Vagina (tissue), 2 donors: Measurements from ENCODE around the gene ZNF582. TPM values are rescaled to one million over a fixed set of nuclear protein-coding genes. Genes with fewer than 3 reads are reported as not detected.

Experiments used
- DNase-seq, 2 donors: peaks; one replicate each; pipeline ENCODE4 v3.0.0-alpha.2; 2017; ENCODE audit errors: extremely low spot score in 2 of 2
- H3K27ac ChIP-seq: fragments of 200-600 bp; sonication (generic); one replicate; pipeline ENCODE4 v1.5.1; 2019
- H3K27me3 ChIP-seq: fragments of 200-600 bp; sonication (generic); one replicate; pipeline ENCODE4 v1.5.1; 2019
- H3K36me3 ChIP-seq, 2 donors: fragments of 200-600 bp; sonication (generic); one replicate each; pipeline ENCODE4 v1.5.1; 2017 to 2019
- H3K4me1 ChIP-seq: fragments of 200-600 bp; sonication (generic); one replicate; pipeline ENCODE4 v1.5.1; 2019
- H3K4me3 ChIP-seq, 2 donors: fragments of 200-600 bp; sonication (generic); 1 replicate in 1 of 2; 2 replicates in 1 of 2; pipeline ENCODE4 v1.5.1; 2016 to 2019
- H3K9me3 ChIP-seq: fragments of 200-600 bp; sonication (generic); one replicate; pipeline ENCODE4 v1.5.1; 2019
- POLR2A ChIP-seq, 2 donors: fragments of 450-650 bp; IDR thresholded peaks; one replicate each; pipeline ENCODE4 v1.6.1; 2017; ENCODE audit warnings: antibody characterized with exemption in 2 of 2, mild to moderate bottlenecking in 2 of 2, moderate library complexity in 2 of 2
- POLR2AphosphoS5 ChIP-seq, 2 donors: sonication (generic); formaldehyde crosslinking; IDR thresholded peaks; one replicate each; pipeline ENCODE4 v1.9.0; 2017; ENCODE audit warnings: antibody characterized with exemption in 2 of 2, mild to moderate bottlenecking in 2 of 2, low read depth in 1 of 2; ENCODE audit not compliant: insufficient read depth in 1 of 2
- intact Hi-C: fragments of 100-400 bp; cut with DNase I; formaldehyde crosslinking; loops from one replicate; pipeline ENCODE4 v1.15.1; 2023
- total RNA-seq: library from RNA; depleted of rRNA; stranded (reverse); fragments of >200 nt; gene quantifications from one replicate; pipeline ENCODE4 v1.2.3, GENCODE V29; 2016
- TF ChIP-seq, protein P1 (sequence below), 3 experiments: fragments of 450-650 bp in 2 of 3; fragments of 200-600 bp in 1 of 3; sonication (generic) in 1 of 3; IDR thresholded peaks; one replicate each; pipeline ENCODE4 v1.5.1; 2017 to 2019; ENCODE audit warnings: antibody characterized with exemption in 3 of 3, mild to moderate bottlenecking in 2 of 3, moderate library complexity in 2 of 3

Gene ZNF582
- total RNA-seq, 1 donor from 2014 or later: 6.9 TPM

DNA sequence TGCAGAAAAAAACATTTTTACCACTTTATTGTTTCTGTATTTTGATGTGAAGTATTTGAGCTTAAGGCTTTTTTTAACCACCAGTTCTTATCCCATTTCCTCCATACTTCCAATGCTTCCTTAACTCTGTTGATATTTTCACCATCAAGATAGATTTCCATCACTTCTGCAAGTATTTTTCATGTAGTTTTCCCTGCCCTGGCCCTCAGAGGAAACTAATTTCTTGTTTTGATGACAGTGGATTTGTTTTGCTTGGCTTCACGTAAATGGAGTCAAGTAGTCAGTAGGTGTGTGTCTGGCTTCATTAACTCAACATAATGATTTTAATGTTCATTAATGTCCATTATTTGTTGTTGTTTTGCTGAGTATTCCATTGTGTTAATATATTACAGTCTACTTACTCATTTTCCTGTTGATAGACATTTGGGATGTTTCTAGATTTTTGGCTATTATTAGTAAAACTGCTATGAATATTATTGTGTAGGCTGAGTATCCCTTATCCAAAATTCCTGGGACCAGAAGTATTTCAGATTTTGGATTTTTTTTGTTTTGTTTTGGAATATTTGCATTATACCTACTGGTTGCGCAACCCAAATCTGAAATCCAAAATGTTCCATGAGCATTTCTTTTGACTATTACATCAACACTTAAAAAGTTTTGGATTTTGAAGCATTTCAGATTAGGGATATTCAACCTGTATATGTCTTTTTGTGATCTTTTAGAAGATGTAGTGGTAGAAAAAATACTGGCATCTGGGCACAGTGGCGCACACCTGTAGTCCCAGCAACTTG lies 23.3 kb downstream of the ZNF582 start:
- no peak overlapping the region for H3K4me3 ChIP-seq
- intact Hi-C loops: no loop called here
- no peak for DNase-seq
- H3K27ac ChIP-seq: no peak overlapping the region
- peaks cover 4% of the 10 kb centered on the region for H3K9me3 ChIP-seq
- H3K36me3 ChIP-seq: peaks cover 0 to 47% of the 10 kb centered on the region in 2 donors
- TF ChIP-seq POLR2AphosphoS5 (IDR thresholded peaks at IDR 0.05; ENCODE audit: insufficient read depth in 1 of 2, low read depth in 1 of 2) (no peak), POLR2A (IDR thresholded peaks at IDR 0.05) (no peak)
- TF ChIP-seq, protein P1, sequence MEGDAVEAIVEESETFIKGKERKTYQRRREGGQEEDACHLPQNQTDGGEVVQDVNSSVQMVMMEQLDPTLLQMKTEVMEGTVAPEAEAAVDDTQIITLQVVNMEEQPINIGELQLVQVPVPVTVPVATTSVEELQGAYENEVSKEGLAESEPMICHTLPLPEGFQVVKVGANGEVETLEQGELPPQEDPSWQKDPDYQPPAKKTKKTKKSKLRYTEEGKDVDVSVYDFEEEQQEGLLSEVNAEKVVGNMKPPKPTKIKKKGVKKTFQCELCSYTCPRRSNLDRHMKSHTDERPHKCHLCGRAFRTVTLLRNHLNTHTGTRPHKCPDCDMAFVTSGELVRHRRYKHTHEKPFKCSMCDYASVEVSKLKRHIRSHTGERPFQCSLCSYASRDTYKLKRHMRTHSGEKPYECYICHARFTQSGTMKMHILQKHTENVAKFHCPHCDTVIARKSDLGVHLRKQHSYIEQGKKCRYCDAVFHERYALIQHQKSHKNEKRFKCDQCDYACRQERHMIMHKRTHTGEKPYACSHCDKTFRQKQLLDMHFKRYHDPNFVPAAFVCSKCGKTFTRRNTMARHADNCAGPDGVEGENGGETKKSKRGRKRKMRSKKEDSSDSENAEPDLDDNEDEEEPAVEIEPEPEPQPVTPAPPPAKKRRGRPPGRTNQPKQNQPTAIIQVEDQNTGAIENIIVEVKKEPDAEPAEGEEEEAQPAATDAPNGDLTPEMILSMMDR (IDR thresholded peaks at IDR 0.05): no peak
- no peaks in the 10 kb centered on the region for H3K27me3 ChIP-seq
- peaks cover 20% of the 10 kb centered on the region for H3K4me1 ChIP-seq

- peak in 1 of 2 donors; percentile 93 for DNase-seq
- intact Hi-C loops: no loop called here
- peak overlapping the region; percentile 72 for H3K27ac ChIP-seq
- no peaks in the 10 kb centered on the region for H3K27me3 ChIP-seq
- no peaks in the 10 kb centered on the region for H3K9me3 ChIP-seq
- H3K36me3 ChIP-seq: peaks cover 0 to 27% of the 10 kb centered on the region in 2 donors
- TF ChIP-seq POLR2AphosphoS5 (IDR thresholded peaks at IDR 0.05; ENCODE audit: insufficient read depth in 1 of 2, low read depth in 1 of 2): peak; percentile 74 to 81
- TF ChIP-seq, protein P1 (IDR thresholded peaks at IDR 0.05): no peak
- H3K4me1 ChIP-seq: peaks cover 20% of the 10 kb centered on the region
- peak overlapping the region; percentile 66 to 76 for H3K4me3 ChIP-seq
Observed at GRCh38 chr19:56367829-56368711, 25.3 kb downstream of the ZNF582 start.

GRCh38 chr19:56360841-56361240 lies 32.5 kb downstream of the ZNF582 start:
- peaks cover 3% of the 10 kb centered on the region for H3K9me3 ChIP-seq
- TF ChIP-seq POLR2A (IDR thresholded peaks at IDR 0.05) (no peak), POLR2AphosphoS5 (IDR thresholded peaks at IDR 0.05; ENCODE audit: insufficient read depth in 1 of 2, low read depth in 1 of 2) (no peak)
- TF ChIP-seq, protein P1 (IDR thresholded peaks at IDR 0.05): no peak
- intact Hi-C loops: no loop called here

DNA sequence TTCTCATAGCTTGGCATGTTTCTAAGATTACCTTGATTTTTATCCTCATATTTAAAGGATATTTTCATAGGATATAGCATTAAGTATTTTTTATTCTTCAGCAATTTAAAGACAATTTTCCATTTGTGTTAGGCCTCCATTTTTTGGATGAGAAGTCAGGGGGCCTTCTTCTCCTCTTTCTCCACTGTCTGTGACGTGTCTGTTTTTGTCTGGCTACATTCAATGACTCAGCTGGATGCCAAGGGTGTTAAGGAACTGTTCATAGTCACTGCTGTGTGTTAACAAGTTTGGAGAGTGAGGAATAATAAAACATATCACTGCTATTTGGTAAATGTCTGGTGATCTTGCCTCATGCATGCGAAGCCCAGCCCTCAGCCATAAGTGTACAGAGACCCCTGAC lies 36.4 kb downstream of the ZNF582 start:
- no peaks in the 10 kb centered on the region for H3K27me3 ChIP-seq
- H3K27ac ChIP-seq: no peak overlapping the region
- TF ChIP-seq POLR2AphosphoS5 (IDR thresholded peaks at IDR 0.05; ENCODE audit: insufficient read depth in 1 of 2, low read depth in 1 of 2): no peak
- TF ChIP-seq POLR2A (IDR thresholded peaks at IDR 0.05): no peak
- TF ChIP-seq, protein P1 (IDR thresholded peaks at IDR 0.05): no peak
- no peaks in the 10 kb centered on the region for H3K4me1 ChIP-seq
- intact Hi-C loops: loop anchor here (10.0 kb wide), 1 partner anchor 102 kb away; no protein-coding TSS in a partner anchor
- H3K4me3 ChIP-seq: no peak overlapping the region
- no peak for DNase-seq
- no peaks in the 10 kb centered on the region for H3K36me3 ChIP-seq
- H3K9me3 ChIP-seq: peaks cover 3% of the 10 kb centered on the region

More at GRCh38 chr19:56360841-56361240, 32.5 kb downstream of the ZNF582 start:
- no peak overlapping the region for H3K27ac ChIP-seq
- no peaks in the 10 kb centered on the region for H3K36me3 ChIP-seq
- no peaks in the 10 kb centered on the region for H3K27me3 ChIP-seq
- no peaks in the 10 kb centered on the region for H3K4me1 ChIP-seq
- no peak for DNase-seq
- no peak overlapping the region for H3K4me3 ChIP-seq
